IPS DF 4.7 (cell line): ENCODE results near the gene ATP6V1C2.
"Not testable (repeated sequence)": the region's sequence is repeated elsewhere in the genome, so short reads cannot be mapped to it uniquely, and the experiment has no call there.

Experiments
- DNase-seq: peaks from one replicate; pipeline ENCODE4 v3.0.0-alpha.2; 2013; ENCODE audit warnings: low spot score; ENCODE audit errors: extremely low read depth

The ATP6V1C2 gene

GRCh38 chr2:10768063-10768507 lies 46.7 kb downstream of the ATP6V1C2 start:
- no peak for DNase-seq

- DNase-seq, result no peak
These were observed 49.7 kb downstream of the ATP6V1C2 start for GRCh38 chr2:10770956-10771750.

GRCh38 chr2:10771786-10772185 lies 50.4 kb downstream of the ATP6V1C2 start:
- no peak for DNase-seq

- DNase-seq, result no peak
These were observed 50.9 kb downstream of the ATP6V1C2 start for GRCh38 chr2:10772201-10772867.

GRCh38 chr2:10772868-10773215 lies 51.4 kb downstream of the ATP6V1C2 start:
- no peak for DNase-seq

GRCh38 chr2:10773821-10774341 lies 52.5 kb downstream of the ATP6V1C2 start:
- no peak for DNase-seq

- DNase-seq, result no peak
These were observed 53.0 kb downstream of the ATP6V1C2 start for GRCh38 chr2:10774394-10774793.

- no peak for DNase-seq
These were observed 53.8 kb downstream of the ATP6V1C2 start for GRCh38 chr2:10775021-10775780.

- no peak for DNase-seq
These were observed 54.4 kb downstream of the ATP6V1C2 start for GRCh38 chr2:10775831-10776230.

- no peak for DNase-seq
These were observed 55.0 kb downstream of the ATP6V1C2 start for GRCh38 chr2:10776231-10776977.

GRCh38 chr2:10777111-10777841 lies 55.8 kb downstream of the ATP6V1C2 start:
- no peak for DNase-seq

GRCh38 chr2:10777842-10778723 lies 56.7 kb downstream of the ATP6V1C2 start:
- no peak for DNase-seq

- DNase-seq, result no peak
These were observed 57.3 kb downstream of the ATP6V1C2 start for GRCh38 chr2:10778724-10779115.

GRCh38 chr2:10779776-10780490 lies 58.5 kb downstream of the ATP6V1C2 start:
- DNase-seq, result no peak

- no peak for DNase-seq
These were observed 59.0 kb downstream of the ATP6V1C2 start for GRCh38 chr2:10780491-10780820.

GRCh38 chr2:10780821-10781220 lies 59.4 kb downstream of the ATP6V1C2 start:
- not testable (repeated sequence) for DNase-seq

- DNase-seq, result no peak
These were observed 60.3 kb downstream of the ATP6V1C2 start for GRCh38 chr2:10781746-10782145.

- no peak for DNase-seq
These were observed 62.0 kb downstream of the ATP6V1C2 start for GRCh38 chr2:10783421-10783820.

GRCh38 chr2:10784719-10785118 lies 63.3 kb downstream of the ATP6V1C2 start:
- no peak for DNase-seq
